Pancreas (tissue), 10 donors: ENCODE data around the gene DMRTC1. TPM values are rescaled to one million over a fixed set of nuclear protein-coding genes. Genes with fewer than 3 reads are reported as not detected.
"Not testable (repeated sequence)": the region's sequence is repeated elsewhere in the genome, so short reads cannot be mapped to it uniquely, and the experiment has no call there.

Experiments
- ATAC-seq, 4 donors: fragments of 200-7000 bp; cut with Tn5 transposase; one replicate each; pipeline versions ENCODE4 v1.8.0 to v1.9.1; 2020; ENCODE audit warnings: mild to moderate bottlenecking in 4 of 4, moderate library complexity in 4 of 4
- DNase-seq, 6 donors: peaks; one replicate each; pipeline ENCODE4 v3.0.0-alpha.2; 2020
- FAIRE-seq: peaks from 2 replicates; lab custom pipeline; 2012; peaks lifted over from hg19 to GRCh38; lab: Jason Lieb, UNC
- H3K27ac ChIP-seq, 4 donors: fragments of 200-600 bp; sonication (generic); 1 replicate in 3 of 4; 2 replicates in 1 of 4; pipeline versions ENCODE4 v1.5.0 to v1.8.0; 2020
- H3K27me3 ChIP-seq, 4 donors: fragments of 200-600 bp; one replicate each; pipeline ENCODE4 v1.8.0; 2021
- H3K36me3 ChIP-seq, 3 donors: fragments of 200-600 bp; sonication (generic) in 1 of 3; one replicate each; pipeline versions ENCODE4 v1.5.0 to v1.8.0; 2020 to 2021
- H3K4me1 ChIP-seq, 3 donors: fragments of 200-600 bp; one replicate each; pipeline ENCODE4 v1.8.0; 2021
- H3K4me3 ChIP-seq, 4 donors: fragments of 200-600 bp; sonication (generic) in 2 of 4; one replicate each; pipeline versions ENCODE4 v1.5.0 to v1.8.0; 2020 to 2021
- H3K9me3 ChIP-seq, 4 donors: fragments of 200-600 bp; one replicate each; pipeline ENCODE4 v1.8.0; 2021
- WGBS, 2 donors: extraction: QIAGEN DNeasy Blood & Tissue Kit; methylation state at CpG; one replicate each; pipeline ENCODE4 v1.1.7; 2013; 5-methylcytosine and 5-hydroxymethylcytosine counted together
- intact Hi-C, 3 donors: fragments of 100-400 bp; cut with DNase I; formaldehyde crosslinking; loops; one replicate each; pipeline versions ENCODE4 v1.11.1 to v1.14.2; 2022
- polyA plus RNA-seq, 2 donors: library from polyadenylated mRNA; stranded (reverse); fragments of 200-250 nt; gene quantifications; one replicate each; pipeline ENCODE4 v1.2.3, GENCODE V29; 2013
- total RNA-seq, 6 donors: library from RNA; stranded (reverse); fragmentation: NEBNext Ultra II Directional in 4 of 6; extraction: Animal tissue kit (Norgen Biotek cat#: 25700) in 4 of 6; gene quantifications; one replicate each; pipeline versions ENCODE4 v1.2.1 to v1.2.4, GENCODE V29; 2021 to 2023
- donor health status: healthy with polysubstance abuse.
- donor health status: DM: no; HTN: no; CAD: no; lungs with moderate emphysema.
- donor health status: DM: no; HTN: no; CAD: no.
- donor health status: control.
- donor health status: control.
- donor health status: Bipolar disorder and iron deficiency.
- donor health status: DM: yes; HTN: yes; CAD: no.
- donor health status: DM: no; HTN: no; CAD: no.
- donor health status: DM: no; HTN: no; CAD: no.
- donor health status: DM: yes; HTN: yes; CAD: no.

Gene DMRTC1
- total and polyA plus RNA-seq, 8 donors: 0.31 to 1.7 (median 0.74) TPM; not detected in 2

- H3K27ac ChIP-seq, H3K4me3 ChIP-seq, H3K9me3 ChIP-seq, H3K4me1 ChIP-seq, ATAC-seq, intact Hi-C loops, H3K36me3 ChIP-seq, H3K27me3 ChIP-seq, FAIRE-seq: not testable (repeated sequence)
- DNase-seq: peak in 1 of 6 donors; percentile 1
- WGBS, 2 donors: 69 to 75% methylated on average over 2 to 3 of the region's 5 CpGs
Observed at GRCh38 chrX:72916096-72916495, 27.5 kb downstream of the DMRTC1 start.

- no CpG with 5 or more reads among the region's 13 CpGs for WGBS, 2 donors
- H3K27me3 ChIP-seq, H3K4me3 ChIP-seq, H3K4me1 ChIP-seq, DNase-seq, ATAC-seq, intact Hi-C loops, H3K9me3 ChIP-seq, H3K27ac ChIP-seq, FAIRE-seq, H3K36me3 ChIP-seq: not testable (repeated sequence)
Observed at GRCh38 chrX:72912315-72912714, 31.3 kb downstream of the DMRTC1 start, which contains the start of gene FAM236C. TSS of gene FAM236C (plus strand) at chrX:72912615. CDS start at chrX:72912715, 100 bp downstream.

GRCh38 chrX:72889740-72890139 is 53.9 kb downstream of the DMRTC1 start:
- DNase-seq, FAIRE-seq, H3K9me3 ChIP-seq, H3K27me3 ChIP-seq, H3K4me1 ChIP-seq, ATAC-seq, H3K27ac ChIP-seq, H3K4me3 ChIP-seq, H3K36me3 ChIP-seq, intact Hi-C loops: not testable (repeated sequence)
- WGBS, 2 donors: no CpG with 5 or more reads among the region's 14 CpGs

GRCh38 chrX:72882898-72883297 is 60.7 kb downstream of the DMRTC1 start:
- WGBS, 2 donors: no CpG with 5 or more reads among the region's 2 CpGs
- H3K4me3 ChIP-seq, H3K27me3 ChIP-seq, DNase-seq, H3K9me3 ChIP-seq, intact Hi-C loops, H3K36me3 ChIP-seq, FAIRE-seq, ATAC-seq, H3K4me1 ChIP-seq, H3K27ac ChIP-seq: not testable (repeated sequence)

- H3K4me1 ChIP-seq, DNase-seq, H3K27me3 ChIP-seq, ATAC-seq, H3K9me3 ChIP-seq, H3K27ac ChIP-seq, H3K4me3 ChIP-seq, intact Hi-C loops, H3K36me3 ChIP-seq: not testable (repeated sequence)
- peak; percentile 86 for FAIRE-seq
- WGBS, 2 donors: no CpG with 5 or more reads among the region's 2 CpGs
Observed at GRCh38 chrX:72837532-72837931, 106.1 kb downstream of the DMRTC1 start.

- H3K4me1 ChIP-seq, FAIRE-seq, DNase-seq, H3K9me3 ChIP-seq, H3K27ac ChIP-seq, H3K36me3 ChIP-seq, H3K27me3 ChIP-seq, intact Hi-C loops, ATAC-seq, H3K4me3 ChIP-seq: not testable (repeated sequence)
- no CpG with 5 or more reads among the region's 13 CpGs for WGBS, 2 donors
Observed at GRCh38 chrX:72830701-72831100, 112.9 kb downstream of the DMRTC1 start.

Other genes with a start within 250 kb of the DMRTC1 start
- gene PHKA1, start 229.5 kb downstream of the DMRTC1 start, total RNA-seq: 1 to 10 TPM; 4.5 to 7.4 (median 5.2) TPM
- gene PHKA1, start 229.5 kb downstream of the DMRTC1 start, polyA plus RNA-seq: 1 to 10 TPM; 3.5 to 4.3 TPM
- 1 to 10 TPM in 4 of 6 donors, under 1 TPM in 2; 0.82 to 2.6 (median 1.3) TPM for gene DMRTC1B, start 166.9 kb downstream of the DMRTC1 start, total RNA-seq
- 1 to 10 TPM; 2.4 to 8.5 TPM for gene DMRTC1B, start 166.9 kb downstream of the DMRTC1 start, polyA plus RNA-seq
- not detected for gene FAM236B, start 161.2 kb downstream of the DMRTC1 start, total RNA-seq
- not detected for gene FAM236B, start 161.2 kb downstream of the DMRTC1 start, polyA plus RNA-seq
- gene FAM236D, start 135.6 kb downstream of the DMRTC1 start, total RNA-seq: not detected
- not detected for gene FAM236D, start 135.6 kb downstream of the DMRTC1 start, polyA plus RNA-seq
- gene FAM236C, start 31.2 kb downstream of the DMRTC1 start, total RNA-seq: not detected
- gene FAM236C, start 31.2 kb downstream of the DMRTC1 start, polyA plus RNA-seq: not detected
- not detected for gene FAM236A, start 5.6 kb downstream of the DMRTC1 start, total RNA-seq
- not detected for gene FAM236A, start 5.6 kb downstream of the DMRTC1 start, polyA plus RNA-seq
- gene PABPC1L2B, start 59.1 kb upstream of the DMRTC1 start, total RNA-seq: not detected
- not detected for gene PABPC1L2B, start 59.1 kb upstream of the DMRTC1 start, polyA plus RNA-seq
- not detected for gene PABPC1L2A, start 135.7 kb upstream of the DMRTC1 start, total RNA-seq
- gene PABPC1L2A, start 135.7 kb upstream of the DMRTC1 start, polyA plus RNA-seq: not detected